ENCODE results near the gene ACTN4. TPM values are rescaled to one million over a fixed set of nuclear protein-coding genes. Genes with fewer than 3 reads are reported as not detected.

The ACTN4 gene
- total and polyA plus RNA-seq, 2 experiments from 2014 or later: 68.9 to 427 TPM

DNA sequence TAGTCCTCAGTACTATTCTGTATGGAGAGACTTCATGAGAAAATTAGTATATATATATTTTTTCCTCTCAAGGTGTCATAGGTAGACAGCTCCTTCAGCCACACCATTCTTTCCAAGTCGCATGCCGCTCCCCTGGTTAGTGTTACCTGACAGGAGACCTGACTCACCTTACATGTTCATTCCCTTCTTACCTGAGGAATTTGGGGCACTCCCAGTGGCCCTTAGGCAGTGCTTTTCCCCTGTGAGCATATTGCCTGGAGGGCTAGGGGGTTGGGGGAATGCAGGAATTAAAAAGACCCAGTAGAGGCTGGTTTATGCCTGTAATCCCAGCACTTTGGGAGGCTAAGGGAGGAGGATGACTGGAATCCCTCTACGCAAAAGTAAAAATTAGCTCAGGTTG lies 9.0 kb upstream of the ACTN4 start (continued):
- TF ChIP-seq, protein P1, sequence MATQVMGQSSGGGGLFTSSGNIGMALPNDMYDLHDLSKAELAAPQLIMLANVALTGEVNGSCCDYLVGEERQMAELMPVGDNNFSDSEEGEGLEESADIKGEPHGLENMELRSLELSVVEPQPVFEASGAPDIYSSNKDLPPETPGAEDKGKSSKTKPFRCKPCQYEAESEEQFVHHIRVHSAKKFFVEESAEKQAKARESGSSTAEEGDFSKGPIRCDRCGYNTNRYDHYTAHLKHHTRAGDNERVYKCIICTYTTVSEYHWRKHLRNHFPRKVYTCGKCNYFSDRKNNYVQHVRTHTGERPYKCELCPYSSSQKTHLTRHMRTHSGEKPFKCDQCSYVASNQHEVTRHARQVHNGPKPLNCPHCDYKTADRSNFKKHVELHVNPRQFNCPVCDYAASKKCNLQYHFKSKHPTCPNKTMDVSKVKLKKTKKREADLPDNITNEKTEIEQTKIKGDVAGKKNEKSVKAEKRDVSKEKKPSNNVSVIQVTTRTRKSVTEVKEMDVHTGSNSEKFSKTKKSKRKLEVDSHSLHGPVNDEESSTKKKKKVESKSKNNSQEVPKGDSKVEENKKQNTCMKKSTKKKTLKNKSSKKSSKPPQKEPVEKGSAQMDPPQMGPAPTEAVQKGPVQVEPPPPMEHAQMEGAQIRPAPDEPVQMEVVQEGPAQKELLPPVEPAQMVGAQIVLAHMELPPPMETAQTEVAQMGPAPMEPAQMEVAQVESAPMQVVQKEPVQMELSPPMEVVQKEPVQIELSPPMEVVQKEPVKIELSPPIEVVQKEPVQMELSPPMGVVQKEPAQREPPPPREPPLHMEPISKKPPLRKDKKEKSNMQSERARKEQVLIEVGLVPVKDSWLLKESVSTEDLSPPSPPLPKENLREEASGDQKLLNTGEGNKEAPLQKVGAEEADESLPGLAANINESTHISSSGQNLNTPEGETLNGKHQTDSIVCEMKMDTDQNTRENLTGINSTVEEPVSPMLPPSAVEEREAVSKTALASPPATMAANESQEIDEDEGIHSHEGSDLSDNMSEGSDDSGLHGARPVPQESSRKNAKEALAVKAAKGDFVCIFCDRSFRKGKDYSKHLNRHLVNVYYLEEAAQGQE (IDR thresholded peaks at IDR 0.05; ENCODE audit: unreplicated experiment): no peak

DNA sequence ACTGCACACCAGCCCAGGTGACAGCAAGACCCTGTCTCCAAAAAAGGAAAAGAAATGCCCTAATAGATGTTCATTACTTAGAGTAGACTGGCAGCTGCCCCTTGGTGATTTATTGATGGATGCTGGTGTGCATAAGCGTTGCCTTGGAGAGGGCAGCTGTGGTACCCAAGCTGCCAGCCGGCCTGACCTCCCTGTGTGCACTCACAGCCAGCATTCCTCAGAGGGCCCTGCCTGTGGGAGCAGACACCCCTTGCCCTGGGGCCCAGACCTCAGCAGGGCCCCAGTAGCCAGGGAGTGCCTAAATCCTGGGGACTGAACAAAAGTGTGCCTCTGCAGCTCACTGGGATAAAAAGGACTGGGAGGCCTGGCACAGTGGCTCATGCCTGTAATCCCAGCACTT lies 7.8 kb upstream of the ACTN4 start:
- H3K27me3 Mint-ChIP-seq (ENCODE audit: insufficient read depth, low read depth, poor library complexity): peaks cover 10% of the 10 kb centered on the region
- H3K4me1 ChIP-seq (ENCODE audit: insufficient read depth): peaks cover 9% of the 10 kb centered on the region
- no peaks in the 10 kb centered on the region for H3K79me2 ChIP-seq (replicated peaks; ENCODE audit: insufficient read depth)
- H3K4me3 ChIP-seq: no peak overlapping the region
- H3K27me3 ChIP-seq (ENCODE audit: insufficient read depth): no peaks in the 10 kb centered on the region
- H2AFZ ChIP-seq: no peak overlapping the region
- H3K36me3 Mint-ChIP-seq (ENCODE audit: low read depth): peaks cover 29% of the 10 kb centered on the region
- no peak overlapping the region for H3K4me3 Mint-ChIP-seq
- H4K20me1 ChIP-seq (replicated peaks; ENCODE audit: insufficient read depth): no peaks in the 10 kb centered on the region
- no peak for DNase-seq (ENCODE audit: low spot score)
- no peak for ATAC-seq
- H3K4me2 ChIP-seq: no peak overlapping the region
- H3K9me2 ChIP-seq (ENCODE audit: insufficient read depth): no peaks in the 10 kb centered on the region
- peaks cover 12% of the 10 kb centered on the region for H3K4me1 Mint-ChIP-seq
- H3K9me3 Mint-ChIP-seq: no peaks in the 10 kb centered on the region
- H3K27ac ChIP-seq (ENCODE audit: low read depth): no peak overlapping the region
- no peak overlapping the region for H3K27ac Mint-ChIP-seq
- 0 out of 2 replicates have a peak, but pooled peaks cover 10% of the 10 kb centered on the region for H3K36me3 ChIP-seq (ENCODE audit: insufficient read depth)
- peaks cover 9% of the 10 kb centered on the region; the same call in 1 of the 2 replicates for H3F3A ChIP-seq (replicated peaks; ENCODE audit: low read depth)
- TF ChIP-seq ZNF331 (CRISPR knock-in tag; IDR thresholded peaks at IDR 0.05; ENCODE audit: low read depth) (no peak), JUNB (IDR thresholded peaks at IDR 0.05; ENCODE audit: unreplicated experiment) (no peak), NANOG (IDR thresholded peaks at IDR 0.05; ENCODE audit: borderline replicate concordance) (no peak), STAT1 (IDR thresholded peaks at IDR 0.05; ENCODE audit: unreplicated experiment) (no peak), POLR2AphosphoS5 (IDR thresholded peaks at IDR 0.05; ENCODE audit: low read depth) (no peak), EZH2phosphoT487 (IDR thresholded peaks at IDR 0.05; ENCODE audit: unreplicated experiment) (no peak), CTCF (conservative IDR thresholded peaks at IDR 0.05; ENCODE audit: low read depth in 2 of 2) (no peak)
- TF ChIP-seq, protein P1 (IDR thresholded peaks at IDR 0.05; ENCODE audit: unreplicated experiment): no peak
- TF ChIP-seq, protein P2, sequence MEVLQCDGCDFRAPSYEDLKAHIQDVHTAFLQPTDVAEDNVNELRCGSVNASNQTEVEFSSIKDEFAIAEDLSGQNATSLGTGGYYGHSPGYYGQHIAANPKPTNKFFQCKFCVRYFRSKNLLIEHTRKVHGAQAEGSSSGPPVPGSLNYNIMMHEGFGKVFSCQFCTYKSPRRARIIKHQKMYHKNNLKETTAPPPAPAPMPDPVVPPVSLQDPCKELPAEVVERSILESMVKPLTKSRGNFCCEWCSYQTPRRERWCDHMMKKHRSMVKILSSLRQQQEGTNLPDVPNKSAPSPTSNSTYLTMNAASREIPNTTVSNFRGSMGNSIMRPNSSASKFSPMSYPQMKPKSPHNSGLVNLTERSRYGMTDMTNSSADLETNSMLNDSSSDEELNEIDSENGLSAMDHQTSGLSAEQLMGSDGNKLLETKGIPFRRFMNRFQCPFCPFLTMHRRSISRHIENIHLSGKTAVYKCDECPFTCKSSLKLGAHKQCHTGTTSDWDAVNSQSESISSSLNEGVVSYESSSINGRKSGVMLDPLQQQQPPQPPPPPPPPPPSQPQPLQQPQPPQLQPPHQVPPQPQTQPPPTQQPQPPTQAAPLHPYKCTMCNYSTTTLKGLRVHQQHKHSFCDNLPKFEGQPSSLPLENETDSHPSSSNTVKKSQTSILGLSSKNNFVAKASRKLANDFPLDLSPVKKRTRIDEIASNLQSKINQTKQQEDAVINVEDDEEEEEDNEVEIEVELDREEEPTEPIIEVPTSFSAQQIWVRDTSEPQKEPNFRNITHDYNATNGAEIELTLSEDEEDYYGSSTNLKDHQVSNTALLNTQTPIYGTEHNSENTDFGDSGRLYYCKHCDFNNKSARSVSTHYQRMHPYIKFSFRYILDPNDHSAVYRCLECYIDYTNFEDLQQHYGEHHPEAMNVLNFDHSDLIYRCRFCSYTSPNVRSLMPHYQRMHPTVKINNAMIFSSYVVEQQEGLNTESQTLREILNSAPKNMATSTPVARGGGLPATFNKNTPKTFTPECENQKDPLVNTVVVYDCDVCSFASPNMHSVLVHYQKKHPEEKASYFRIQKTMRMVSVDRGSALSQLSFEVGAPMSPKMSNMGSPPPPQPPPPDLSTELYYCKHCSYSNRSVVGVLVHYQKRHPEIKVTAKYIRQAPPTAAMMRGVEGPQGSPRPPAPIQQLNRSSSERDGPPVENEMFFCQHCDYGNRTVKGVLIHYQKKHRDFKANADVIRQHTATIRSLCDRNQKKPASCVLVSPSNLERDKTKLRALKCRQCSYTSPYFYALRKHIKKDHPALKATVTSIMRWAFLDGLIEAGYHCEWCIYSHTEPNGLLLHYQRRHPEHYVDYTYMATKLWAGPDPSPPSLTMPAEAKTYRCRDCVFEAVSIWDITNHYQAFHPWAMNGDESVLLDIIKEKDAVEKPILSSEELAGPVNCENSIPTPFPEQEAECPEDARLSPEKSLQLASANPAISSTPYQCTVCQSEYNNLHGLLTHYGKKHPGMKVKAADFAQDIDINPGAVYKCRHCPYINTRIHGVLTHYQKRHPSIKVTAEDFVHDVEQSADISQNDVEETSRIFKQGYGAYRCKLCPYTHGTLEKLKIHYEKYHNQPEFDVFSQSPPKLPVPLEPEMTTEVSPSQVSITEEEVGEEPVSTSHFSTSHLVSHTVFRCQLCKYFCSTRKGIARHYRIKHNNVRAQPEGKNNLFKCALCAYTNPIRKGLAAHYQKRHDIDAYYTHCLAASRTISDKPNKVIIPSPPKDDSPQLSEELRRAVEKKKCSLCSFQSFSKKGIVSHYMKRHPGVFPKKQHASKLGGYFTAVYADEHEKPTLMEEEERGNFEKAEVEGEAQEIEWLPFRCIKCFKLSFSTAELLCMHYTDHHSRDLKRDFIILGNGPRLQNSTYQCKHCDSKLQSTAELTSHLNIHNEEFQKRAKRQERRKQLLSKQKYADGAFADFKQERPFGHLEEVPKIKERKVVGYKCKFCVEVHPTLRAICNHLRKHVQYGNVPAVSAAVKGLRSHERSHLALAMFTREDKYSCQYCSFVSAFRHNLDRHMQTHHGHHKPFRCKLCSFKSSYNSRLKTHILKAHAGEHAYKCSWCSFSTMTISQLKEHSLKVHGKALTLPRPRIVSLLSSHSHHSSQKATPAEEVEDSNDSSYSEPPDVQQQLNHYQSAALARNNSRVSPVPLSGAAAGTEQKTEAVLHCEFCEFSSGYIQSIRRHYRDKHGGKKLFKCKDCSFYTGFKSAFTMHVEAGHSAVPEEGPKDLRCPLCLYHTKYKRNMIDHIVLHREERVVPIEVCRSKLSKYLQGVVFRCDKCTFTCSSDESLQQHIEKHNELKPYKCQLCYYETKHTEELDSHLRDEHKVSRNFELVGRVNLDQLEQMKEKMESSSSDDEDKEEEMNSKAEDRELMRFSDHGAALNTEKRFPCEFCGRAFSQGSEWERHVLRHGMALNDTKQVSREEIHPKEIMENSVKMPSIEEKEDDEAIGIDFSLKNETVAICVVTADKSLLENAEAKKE (CRISPR knock-in tag; IDR thresholded peaks at IDR 0.05): no peak

Data from GM23338 (cell line).